Stimulated activated CD8-positive, alpha-beta memory T cell treated with anti-CD3 and anti-CD28 coated beads, Interleukin-4, amount 100 ng/mL, for 48 hours (primary cell): ENCODE results near the gene ZSCAN5B.

Experiments
- DNase-seq: peaks from one replicate; pipeline ENCODE4 v3.0.0-alpha.2; 2020

The ZSCAN5B gene

DNA sequence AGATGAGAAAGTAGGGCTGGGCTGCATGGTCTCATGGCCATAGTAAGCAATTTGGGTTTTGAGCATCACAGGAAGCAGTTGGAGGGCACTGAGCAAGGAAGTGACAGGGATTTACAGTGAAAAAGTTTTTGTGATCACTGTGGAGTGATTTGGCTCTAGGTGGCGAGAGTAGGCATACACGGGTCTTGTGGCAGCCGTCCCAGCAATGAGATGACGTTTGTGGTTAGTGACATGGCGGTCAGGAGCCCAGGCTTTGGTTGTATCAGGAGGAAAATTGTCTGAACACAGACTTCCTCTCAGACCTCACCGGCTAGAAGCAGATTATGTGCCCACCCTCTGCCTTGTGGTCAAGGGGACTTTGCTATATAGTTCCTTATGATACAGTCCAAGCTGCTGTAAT is 53.2 kb downstream of the ZSCAN5B start:
- DNase-seq: no peak

DNA sequence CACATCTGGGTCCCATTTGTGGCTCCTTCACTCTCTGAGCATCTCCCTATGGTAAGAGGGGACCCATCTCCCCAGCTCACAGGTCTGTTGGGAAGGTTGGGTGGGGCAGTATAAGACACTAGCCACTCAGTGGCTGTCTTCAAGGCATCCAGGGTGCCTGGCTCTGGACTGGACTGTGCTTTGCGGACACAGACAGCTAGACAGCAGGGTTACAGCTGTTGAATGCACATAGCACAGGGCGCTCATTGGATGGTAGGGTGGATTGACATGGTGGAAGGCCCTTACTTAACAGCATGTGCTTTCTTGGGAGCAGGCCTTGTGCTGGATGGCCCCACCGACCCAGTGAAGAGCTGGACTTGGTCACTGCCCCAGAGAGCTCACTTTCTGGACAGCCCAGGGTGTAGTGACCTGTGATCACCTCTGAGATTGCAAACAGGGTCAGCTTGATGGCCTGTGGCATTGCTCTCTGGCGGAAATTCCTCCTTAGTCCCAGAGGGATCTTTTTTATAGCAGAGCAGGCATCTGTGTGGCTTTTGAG is 54.6 kb downstream of the ZSCAN5B start:
- DNase-seq: no peak

DNA sequence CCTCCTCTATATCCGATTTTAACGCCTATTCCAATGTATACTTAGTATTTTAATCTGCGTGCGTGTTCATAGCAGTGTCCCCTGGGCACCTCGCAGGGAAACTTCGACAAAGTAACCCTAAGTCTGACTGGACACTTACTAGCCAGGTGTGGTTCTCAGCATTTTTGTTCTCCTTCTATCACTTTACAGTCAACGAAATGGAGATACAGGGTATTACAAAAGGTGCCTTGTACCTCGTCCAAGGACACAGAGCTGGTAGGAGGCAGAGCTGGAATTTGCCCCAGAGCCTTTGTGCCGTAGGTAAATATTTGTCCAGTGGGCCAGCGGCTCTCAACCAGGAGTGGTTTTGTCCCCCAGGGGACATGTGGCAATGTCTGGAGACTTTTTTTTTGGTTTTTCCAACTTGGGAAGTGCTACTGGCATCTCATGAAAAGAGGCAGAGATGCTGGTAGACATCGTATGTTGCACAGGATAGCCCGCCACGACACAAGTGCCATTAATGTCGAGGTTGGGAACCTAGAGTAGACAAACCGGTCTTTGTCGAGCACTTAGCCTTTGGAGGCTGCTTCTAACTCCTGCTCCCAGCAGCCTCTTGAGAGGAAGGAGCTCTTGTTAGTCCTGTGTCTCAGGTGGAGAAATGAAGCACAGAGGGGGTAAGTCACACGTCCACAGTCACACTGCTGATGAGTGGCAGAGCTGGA is 55.3 kb downstream of the ZSCAN5B start:
- no peak for DNase-seq

DNA sequence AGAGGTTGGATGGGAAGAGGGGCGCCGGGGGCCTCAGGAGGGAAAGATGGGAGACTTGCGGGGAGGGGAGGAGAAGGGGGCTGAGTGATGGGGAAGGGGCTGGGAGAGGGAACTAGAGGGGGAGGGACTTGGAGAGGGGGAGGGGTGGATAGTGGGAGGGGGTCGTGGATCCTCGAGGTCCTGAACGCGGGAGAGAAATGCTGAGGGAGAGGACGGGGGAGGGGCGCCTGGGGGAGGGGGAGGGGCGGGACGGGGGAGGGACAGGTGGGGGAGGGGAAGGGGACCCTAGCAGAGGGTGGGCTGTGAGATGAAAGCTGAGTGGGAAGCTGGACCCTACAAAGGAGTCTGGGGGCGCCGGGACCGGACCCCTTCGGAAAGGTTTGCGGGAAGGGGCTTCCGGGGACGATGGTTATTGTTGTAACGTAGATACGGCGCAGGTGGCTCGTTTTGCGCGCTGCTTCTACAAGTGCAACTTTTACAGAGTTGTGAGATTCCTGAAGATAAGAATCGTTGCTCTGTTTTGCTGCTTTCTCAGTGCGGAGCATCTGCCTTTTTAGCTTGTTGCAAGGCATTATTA is 56.1 kb downstream of the ZSCAN5B start:
- DNase-seq: peak; percentile 47

DNA sequence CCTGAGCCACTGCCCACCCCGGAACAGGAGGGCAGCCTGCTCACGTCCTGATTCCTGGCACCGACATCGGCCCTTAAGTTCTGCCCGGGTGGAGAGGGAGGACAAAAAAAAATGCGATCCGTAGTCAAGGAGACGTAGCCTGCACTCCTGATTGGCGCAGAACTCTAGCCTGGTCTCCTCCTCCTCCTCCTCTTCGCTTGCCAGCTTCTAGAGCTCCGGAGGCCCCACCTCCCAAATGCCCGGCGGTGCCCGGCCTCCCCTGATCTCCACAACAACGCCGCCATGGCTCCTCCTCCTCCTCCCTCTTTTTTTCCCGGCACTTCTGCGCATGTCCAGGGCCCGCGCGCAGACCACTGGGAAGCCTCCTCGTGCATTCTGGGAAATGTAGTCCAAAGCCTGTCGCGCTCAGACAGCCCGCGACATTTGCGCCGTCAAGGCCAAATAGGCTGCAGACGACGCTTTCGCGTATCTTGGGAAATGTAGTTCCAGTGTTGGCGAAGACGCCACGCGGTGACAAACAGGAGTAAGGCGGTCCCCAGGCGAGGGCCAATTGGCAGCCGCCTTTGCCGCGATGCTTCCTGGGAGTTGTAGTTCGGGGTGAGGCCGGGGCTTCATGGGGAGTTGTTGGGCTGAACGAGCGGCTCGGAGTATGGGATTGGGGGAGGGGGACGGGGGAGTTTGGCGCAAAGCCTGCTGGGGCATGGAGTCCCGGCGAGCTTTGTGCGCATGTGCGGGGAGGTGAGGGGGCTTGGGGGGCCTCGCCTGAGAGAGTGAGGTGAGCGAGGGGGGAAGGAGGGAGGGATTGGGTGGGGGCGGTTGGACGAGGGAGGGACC is 56.8 kb downstream of the ZSCAN5B start, which contains the start of gene ZNF444:
TSS of gene ZNF444 (plus strand) at position 705 of the 834 bp plus-strand sequence. CDS start 5,625 bp downstream, outside the sequence.
- peak; percentile 98 for DNase-seq

DNA sequence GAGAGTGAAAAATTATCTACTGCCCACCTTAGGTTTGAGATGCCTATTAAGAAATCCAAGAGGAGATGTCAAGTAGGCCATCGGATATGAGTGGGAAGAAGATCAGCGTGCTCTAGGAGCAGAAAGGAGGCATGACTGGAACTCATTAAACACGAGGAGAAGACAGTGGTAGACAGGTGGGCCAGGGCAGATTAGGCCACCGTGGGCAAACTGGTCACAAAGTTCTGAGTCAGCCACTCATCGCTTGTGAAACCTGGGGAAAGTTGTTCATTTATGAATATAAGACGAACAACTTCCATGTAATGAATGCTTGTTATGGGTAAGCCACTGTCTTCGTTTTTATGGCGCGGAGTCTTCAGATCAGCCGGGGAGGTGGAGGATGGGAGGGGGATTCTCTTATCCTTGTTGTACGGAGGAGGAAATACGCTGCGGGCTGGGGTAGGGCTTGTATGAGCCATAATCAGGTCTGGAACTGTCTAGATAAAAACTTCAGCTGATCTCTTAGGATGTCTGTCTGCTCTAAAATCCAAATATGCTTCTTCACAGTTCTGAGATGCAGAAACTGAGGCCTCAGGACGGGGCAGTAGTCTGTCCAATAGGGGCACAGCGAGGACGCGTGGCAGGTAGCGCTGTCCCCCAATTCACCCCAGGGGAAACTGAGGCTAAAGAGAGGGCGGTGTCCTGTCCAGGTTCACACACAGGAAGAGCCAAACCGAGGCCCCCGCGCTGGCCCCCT is 57.6 kb downstream of the ZSCAN5B start:
- DNase-seq: no peak
